ENCODE measurements around the gene ATP5PD. TPM values are rescaled to one million over a fixed set of nuclear protein-coding genes. Genes with fewer than 3 reads are reported as not detected.

The ATP5PD gene
- polyA plus RNA-seq: 240 to 406 TPM (median 276 TPM) in 3 replicates
- 568 TPM for polyA plus RNA-seq (2011; ENCODE audit: low read depth)
- polyA plus RNA-seq (2011; cell fraction: cytosol; rRNA removed): 359 and 386 TPM in 2 replicates
- polyA plus RNA-seq (2011; cell fraction: nucleus; rRNA removed): 150 and 186 TPM in 2 replicates
- polyA plus RNA-seq (2012; ENCODE audit: low replicate concordance): 433 and 520 TPM in 2 replicates
- 94.7 to 314 TPM (median 216 TPM) in 3 replicates for polyA minus RNA-seq
- polyA minus RNA-seq (2011; cell fraction: cytosol; rRNA and poly(A)+ RNA removed): 120 TPM
- polyA minus RNA-seq (2011; cell fraction: nucleus; rRNA and poly(A)+ RNA removed): 37.8 and 44.1 TPM in 2 replicates

GRCh38 chr17:75046407-75047289 lies at the start of gene ATP5PD, which contains the start of gene KCTD2:
Gene ATP5PD (minus strand): TSS chr17:75046969. CDS start chr17:75042650, 4,319 bp downstream.
Gene KCTD2 (plus strand): TSS chr17:75047225. CDS start chr17:75047251, 26 bp downstream.
- TF ChIP-seq CTCF (optimal IDR thresholded peaks at IDR 0.05 in 1 of 3, IDR thresholded peaks at IDR 0.05 in 1 of 3, conservative IDR thresholded peaks at IDR 0.05 in 1 of 3; ENCODE audit: extremely low read depth in 1 of 3, insufficient read depth in 2 of 3, low read length in 3 of 3): no peak
- TF ChIP-seq EZH2 (IDR thresholded peaks at IDR 0.05; ENCODE audit: low read length): no peak
- Histone ChIP-seq H3K9ac (ENCODE audit: control insufficient read depth, extremely low read depth, insufficient read depth, low read length) (peak within 1 kb of the TSS; percentile 97), H3K36me3 (ENCODE audit: control insufficient read depth in 2 of 2, extremely low read depth in 1 of 2, insufficient read depth in 2 of 2, low read length in 2 of 2) (peaks cover 8% of the 10 kb centered on the region in 2 experiments), H2AFZ (ENCODE audit: control insufficient read depth, low read length) (peak within 1 kb of the TSS; percentile 93), H4K20me1 (ENCODE audit: control insufficient read depth, extremely low read depth, insufficient read depth, low read length) (no peaks in the 10 kb centered on the region), H3K9me1 (ENCODE audit: control insufficient read depth, extremely low read depth, insufficient read depth, low read length) (no peaks in the 10 kb centered on the region), H3K4me3 (ENCODE audit: control insufficient read depth in 2 of 3, extremely low read depth in 1 of 3, insufficient read depth in 2 of 3, low read depth in 1 of 3, low read length in 3 of 3) (peak within 1 kb of the TSS; percentile 90 to 98 (median 96)), H3K79me2 (ENCODE audit: control insufficient read depth, insufficient read depth, low read length) (peaks cover 21% of the 10 kb centered on the region), H3K27me3 (ENCODE audit: control insufficient read depth, extremely low read depth, insufficient read depth, low read length) (no peaks in the 10 kb centered on the region), H3K9me3 (ENCODE audit: control insufficient read depth, low read depth, low read length) (no peaks in the 10 kb centered on the region), H3K4me2 (ENCODE audit: control insufficient read depth, extremely low read depth, insufficient read depth, low read depth, low read length) (peak within 1 kb of the TSS; percentile 87), H3K27ac (ENCODE audit: control insufficient read depth, insufficient read depth, low read length) (peak within 1 kb of the TSS; percentile 93), H3K4me1 (ENCODE audit: control insufficient read depth, extremely low read depth, insufficient read depth, low read length) (peaks cover 14% of the 10 kb centered on the region)
- dilution Hi-C loops (cut with MboI; ENCODE audit: extremely low pct_ligation_motif_present, low sequenced_read_pairs): no loop called here
- DNase-seq (ENCODE audit: low read depth, low spot score) (peak; percentile 86), FAIRE-seq (peak; percentile 52)

- Histone ChIP-seq H3K27ac (ENCODE audit: control insufficient read depth, insufficient read depth, low read length) (peak overlapping the region; percentile 49), H3K9ac (ENCODE audit: control insufficient read depth, extremely low read depth, insufficient read depth, low read length) (no peak overlapping the region)
These were observed 49.4 kb upstream of the ATP5PD start for GRCh38 chr17:75096082-75096625.

More at GRCh38 chr17:75096082-75096625, 49.4 kb upstream of the ATP5PD start:
- DNase-seq (ENCODE audit: low read depth, low spot score): peak; percentile 95
- TF ChIP-seq CTCF (optimal IDR thresholded peaks at IDR 0.05 in 1 of 3, IDR thresholded peaks at IDR 0.05 in 1 of 3, conservative IDR thresholded peaks at IDR 0.05 in 1 of 3; ENCODE audit: extremely low read depth in 1 of 3, insufficient read depth in 2 of 3, low read length in 3 of 3): no peak
- TF ChIP-seq EZH2 (IDR thresholded peaks at IDR 0.05; ENCODE audit: low read length): no peak
- H3K36me3 ChIP-seq (ENCODE audit: control insufficient read depth in 2 of 2, extremely low read depth in 1 of 2, insufficient read depth in 2 of 2, low read length in 2 of 2): peaks cover 2 to 6% of the 10 kb centered on the region in 2 experiments
- H3K27me3 ChIP-seq (ENCODE audit: control insufficient read depth, extremely low read depth, insufficient read depth, low read length): no peaks in the 10 kb centered on the region
- peaks cover 30% of the 10 kb centered on the region for H3K4me1 ChIP-seq (ENCODE audit: control insufficient read depth, extremely low read depth, insufficient read depth, low read length)
- peak overlapping the region; percentile 47 for H3K4me2 ChIP-seq (ENCODE audit: control insufficient read depth, extremely low read depth, insufficient read depth, low read depth, low read length)
- no peaks in the 10 kb centered on the region for H3K9me1 ChIP-seq (ENCODE audit: control insufficient read depth, extremely low read depth, insufficient read depth, low read length)
- FAIRE-seq: peak; percentile 94
- no peaks in the 10 kb centered on the region for H3K9me3 ChIP-seq (ENCODE audit: control insufficient read depth, low read depth, low read length)
- no peaks in the 10 kb centered on the region for H3K79me2 ChIP-seq (ENCODE audit: control insufficient read depth, insufficient read depth, low read length)
- dilution Hi-C loops (cut with MboI; ENCODE audit: extremely low pct_ligation_motif_present, low sequenced_read_pairs): no loop called here
- H2AFZ ChIP-seq (ENCODE audit: control insufficient read depth, low read length): no peak overlapping the region
- no peaks in the 10 kb centered on the region for H4K20me1 ChIP-seq (ENCODE audit: control insufficient read depth, extremely low read depth, insufficient read depth, low read length)
- H3K4me3 ChIP-seq (ENCODE audit: control insufficient read depth in 2 of 3, extremely low read depth in 1 of 3, insufficient read depth in 2 of 3, low read depth in 1 of 3, low read length in 3 of 3): no peak overlapping the region

Data from keratinocyte (primary cell).